Choroid plexus epithelial cell (primary cell): ENCODE results near the gene DHX32.

Experiments used
- DNase-seq: peaks from one replicate; pipeline ENCODE4 v3.0.0-alpha.2; 2010; ENCODE audit warnings: low read depth
- H3K4me3 ChIP-seq: 2 replicates; pipeline ENCODE4 v1.5.1; 2011; ENCODE audit warnings: low read depth, mild to moderate bottlenecking, control low read depth, low read length, moderate library complexity
- TF ChIP-seq, protein P1 (sequence below): conservative IDR thresholded peaks from 2 replicates; pipeline ENCODE4 v1.5.1; 2011; ENCODE audit warnings: low read depth, mild to moderate bottlenecking, control low read depth, inconsistent platforms, low read length, moderate library complexity

DHX32 gene

DNA sequence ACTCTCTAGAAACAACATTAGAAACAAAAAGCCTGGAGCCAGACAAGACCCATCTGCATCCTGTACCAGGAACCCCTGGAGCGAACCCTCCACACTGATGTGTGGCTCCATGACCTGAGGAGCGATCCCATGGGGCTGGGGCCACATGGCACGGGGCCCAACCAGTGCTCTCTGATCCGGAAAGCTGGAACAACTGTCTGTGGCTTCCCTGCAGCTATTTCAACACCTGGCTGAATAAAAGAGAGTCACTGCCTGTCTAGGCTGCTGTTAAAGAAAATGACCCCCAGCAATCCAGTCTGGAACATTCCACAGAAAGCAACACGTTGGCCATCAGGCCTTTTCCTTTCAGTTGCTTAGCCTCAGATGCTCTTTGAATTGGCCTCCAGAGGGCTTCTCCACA, 79.0 kb downstream of the DHX32 start:
- no peak overlapping the region for H3K4me3 ChIP-seq
- no peak for DNase-seq
- TF ChIP-seq, protein P1, sequence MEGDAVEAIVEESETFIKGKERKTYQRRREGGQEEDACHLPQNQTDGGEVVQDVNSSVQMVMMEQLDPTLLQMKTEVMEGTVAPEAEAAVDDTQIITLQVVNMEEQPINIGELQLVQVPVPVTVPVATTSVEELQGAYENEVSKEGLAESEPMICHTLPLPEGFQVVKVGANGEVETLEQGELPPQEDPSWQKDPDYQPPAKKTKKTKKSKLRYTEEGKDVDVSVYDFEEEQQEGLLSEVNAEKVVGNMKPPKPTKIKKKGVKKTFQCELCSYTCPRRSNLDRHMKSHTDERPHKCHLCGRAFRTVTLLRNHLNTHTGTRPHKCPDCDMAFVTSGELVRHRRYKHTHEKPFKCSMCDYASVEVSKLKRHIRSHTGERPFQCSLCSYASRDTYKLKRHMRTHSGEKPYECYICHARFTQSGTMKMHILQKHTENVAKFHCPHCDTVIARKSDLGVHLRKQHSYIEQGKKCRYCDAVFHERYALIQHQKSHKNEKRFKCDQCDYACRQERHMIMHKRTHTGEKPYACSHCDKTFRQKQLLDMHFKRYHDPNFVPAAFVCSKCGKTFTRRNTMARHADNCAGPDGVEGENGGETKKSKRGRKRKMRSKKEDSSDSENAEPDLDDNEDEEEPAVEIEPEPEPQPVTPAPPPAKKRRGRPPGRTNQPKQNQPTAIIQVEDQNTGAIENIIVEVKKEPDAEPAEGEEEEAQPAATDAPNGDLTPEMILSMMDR = no peak

DNA sequence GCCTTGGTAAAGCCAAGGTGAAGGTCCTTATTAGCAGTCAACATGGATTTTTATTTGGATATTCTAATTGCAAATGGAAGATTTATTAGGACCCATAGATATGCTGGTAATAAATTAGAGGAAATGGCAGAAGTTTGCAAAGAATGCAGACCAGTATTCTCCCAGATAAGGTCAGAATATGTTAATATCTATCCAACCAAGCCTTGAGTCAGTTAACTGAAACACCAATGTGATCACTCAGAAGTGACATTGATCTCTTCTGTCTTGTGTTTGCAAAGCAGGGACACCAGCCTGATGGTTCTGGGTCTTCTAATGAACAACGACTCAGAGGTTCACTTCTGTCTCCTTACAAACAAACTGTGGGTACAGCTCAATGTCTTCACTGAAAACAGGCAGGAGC, 79.5 kb downstream of the DHX32 start:
- no peak for DNase-seq
- no peak overlapping the region for H3K4me3 ChIP-seq
- TF ChIP-seq, protein P1 = no peak

DNA sequence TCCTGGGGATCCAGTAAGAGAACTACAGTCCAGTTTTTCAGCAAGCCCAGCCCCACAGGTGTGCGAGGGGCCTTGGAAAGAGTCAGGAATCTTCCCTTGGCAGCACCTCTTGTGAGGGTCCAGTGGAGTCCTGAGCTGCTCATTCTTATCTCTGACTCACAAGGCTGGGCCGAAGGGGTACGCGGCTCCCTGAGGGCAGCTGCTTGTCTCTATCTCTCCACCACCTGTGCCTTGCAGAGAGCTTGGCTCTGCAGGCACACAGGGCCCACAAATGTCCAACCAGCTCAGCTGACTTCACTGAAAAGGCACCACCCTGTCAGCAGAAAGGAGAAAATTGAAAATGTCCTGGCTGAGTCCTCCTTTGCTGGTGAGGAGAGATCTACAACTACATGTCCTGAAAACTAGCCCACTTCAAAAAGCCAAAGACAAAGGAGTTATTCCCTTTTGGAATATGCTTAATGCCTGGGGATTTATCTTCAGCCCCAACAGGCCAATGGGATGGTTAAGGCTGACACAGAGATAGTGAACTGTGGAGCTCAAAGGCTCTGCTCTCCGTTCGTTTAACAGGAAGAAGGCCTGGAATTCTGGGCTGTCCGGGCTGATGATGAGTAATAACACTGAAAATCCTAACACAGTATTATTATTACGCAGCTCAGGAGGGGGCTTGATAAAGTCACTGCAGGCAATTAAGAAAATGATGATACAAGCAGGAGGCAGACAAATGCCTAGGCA, 81.5 kb downstream of the DHX32 start:
- H3K4me3 ChIP-seq = no peak overlapping the region
- TF ChIP-seq, protein P1 = no peak
- DNase-seq = peak; percentile 43

DNA sequence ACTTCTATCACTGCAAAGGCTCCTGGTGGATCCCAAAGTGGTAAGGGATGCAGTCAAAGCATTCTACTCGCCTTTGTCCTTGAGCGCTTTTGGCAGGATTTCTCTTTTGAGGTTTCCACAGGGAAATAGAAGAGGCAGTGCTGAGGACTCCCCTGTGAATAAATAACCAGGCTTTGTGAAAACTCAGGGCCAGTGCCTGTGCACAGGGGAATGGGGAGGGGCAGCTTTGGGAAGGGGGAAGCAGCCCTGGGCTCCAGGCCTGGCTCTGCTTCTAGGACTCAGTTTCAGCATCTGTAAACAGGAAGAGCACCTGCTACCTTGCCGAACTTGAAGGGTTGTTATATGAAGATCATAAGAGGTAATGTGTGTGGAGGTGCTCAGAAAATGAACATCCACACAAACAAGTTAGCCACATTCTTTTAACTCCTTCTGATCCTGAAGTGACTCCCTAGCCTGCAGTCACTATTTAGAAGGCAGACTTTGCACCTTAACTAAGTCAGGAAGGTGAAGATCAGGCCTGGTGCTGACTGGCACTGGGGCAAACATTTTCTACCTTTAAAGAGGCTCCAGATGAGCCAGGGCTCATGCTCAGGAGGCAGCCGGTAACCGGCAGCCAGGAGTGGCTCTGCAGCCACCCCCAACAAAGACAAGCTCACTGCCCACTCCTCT, 83.0 kb downstream of the DHX32 start:
- DNase-seq = no peak
- no peak overlapping the region for H3K4me3 ChIP-seq
- TF ChIP-seq, protein P1 = no peak

DNA sequence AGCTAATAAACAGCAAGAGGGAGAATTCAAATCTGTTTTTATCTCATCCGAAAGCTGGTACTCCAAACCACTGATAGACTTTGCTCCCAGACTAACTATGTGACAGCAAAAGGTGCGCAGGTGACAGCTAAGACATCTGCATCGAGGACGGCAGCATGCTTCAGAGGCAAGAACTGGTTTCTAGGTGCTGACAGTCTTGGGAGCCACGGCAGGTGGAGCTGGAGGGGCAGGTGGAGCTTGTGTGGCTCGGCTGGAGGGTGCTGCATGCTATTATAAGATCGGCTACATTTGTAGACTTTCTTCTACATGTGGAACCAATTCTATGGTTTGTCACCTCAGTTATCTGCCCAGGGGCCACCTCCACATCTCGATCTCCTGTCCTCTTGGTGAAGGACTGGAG, 83.7 kb downstream of the DHX32 start:
- TF ChIP-seq, protein P1 = no peak
- no peak for DNase-seq
- H3K4me3 ChIP-seq = no peak overlapping the region

DNA sequence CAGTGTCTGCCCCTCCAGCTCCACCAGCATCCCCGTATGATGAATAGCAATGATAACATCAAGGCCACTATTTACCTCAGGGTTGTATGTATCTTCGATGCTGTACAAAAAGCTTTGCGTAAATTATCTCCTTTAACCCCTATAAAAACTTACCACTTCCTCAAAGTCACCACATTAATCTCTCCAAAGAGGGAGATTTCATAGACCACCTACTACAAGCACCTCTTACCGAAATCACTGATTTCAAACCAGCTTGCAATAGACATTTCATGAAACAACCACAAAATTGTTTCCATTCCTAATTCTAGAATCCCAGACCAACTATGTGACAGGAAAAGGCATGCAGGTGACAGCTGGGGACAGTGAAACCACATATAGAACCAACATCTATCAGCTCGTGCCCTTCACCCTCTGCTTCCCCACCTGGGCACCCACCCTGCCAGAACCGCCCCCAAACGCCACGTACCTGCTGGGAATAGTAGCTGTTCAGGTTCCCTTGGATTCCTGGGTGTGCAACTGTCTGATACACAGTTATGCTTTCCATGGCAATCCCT, 85.4 kb downstream of the DHX32 start:
- TF ChIP-seq, protein P1 = no peak
- no peak for DNase-seq
- H3K4me3 ChIP-seq = no peak overlapping the region

DNA sequence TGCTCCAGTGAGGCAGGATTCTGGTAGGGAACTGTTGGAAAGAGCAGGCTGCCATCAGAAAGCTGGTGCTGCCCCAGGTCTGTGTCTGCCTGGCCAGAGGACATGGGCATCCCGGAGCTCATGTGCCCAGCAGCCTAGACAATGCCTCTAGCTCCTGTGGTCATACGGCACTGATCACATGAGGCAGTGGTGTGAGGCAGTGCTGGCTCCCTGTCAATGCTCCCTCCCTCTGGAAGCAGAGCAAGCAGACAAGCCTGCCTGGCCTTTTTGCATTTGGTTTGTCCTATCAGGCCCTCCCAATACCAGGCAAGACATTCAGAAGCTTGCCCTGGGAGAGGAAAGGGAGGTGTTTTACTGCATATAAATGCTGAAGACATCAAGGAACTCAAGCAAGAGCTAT, 86.0 kb downstream of the DHX32 start:
- no peak overlapping the region for H3K4me3 ChIP-seq
- TF ChIP-seq, protein P1 = no peak

More for the DNA sequence above, 86.0 kb downstream of the DHX32 start:
- DNase-seq = peak; percentile 13
